Measurements from ENCODE around the gene SAMD1.

GRCh38 chr19:14054721-14055120 lies 35.8 kb downstream of the SAMD1 start:
- TF ChIP-seq RELA (CRISPR knock-in tag; IDR thresholded peaks at IDR 0.05) (no peak), NCOA2 (CRISPR knock-in tag; IDR thresholded peaks at IDR 0.05) (no peak), BRF2 (CRISPR knock-in tag; IDR thresholded peaks at IDR 0.05) (no peak)
